GM20000 (cell line): ENCODE results near the gene U2AF1L4.

ENCODE experiments used
- DNase-seq: peaks from one replicate; pipeline ENCODE4 v3.0.0; 2012; ENCODE audit warnings: low spot score
- CTCF ChIP-seq: IDR thresholded peaks from 2 replicates; pipeline ENCODE4 v1.5.1; 2012; ENCODE audit warnings: mild to moderate bottlenecking, control low read depth; ENCODE audit errors: extremely low read depth, missing control alignments

U2AF1L4 gene

GRCh38 chr19:35789978-35790944 is 45.0 kb upstream of the U2AF1L4 start:
- no peak for DNase-seq
- no peak for TF ChIP-seq CTCF

GRCh38 chr19:35789195-35789977 is 44.2 kb upstream of the U2AF1L4 start:
- TF ChIP-seq CTCF: no peak
- DNase-seq: no peak

- no peak for DNase-seq
- no peak for TF ChIP-seq CTCF
Measured at GRCh38 chr19:35788205-35788960, 43.2 kb upstream of the U2AF1L4 start.

- no peak for DNase-seq
- TF ChIP-seq CTCF: no peak
Measured at GRCh38 chr19:35787227-35787799, 42.1 kb upstream of the U2AF1L4 start.

GRCh38 chr19:35786299-35787160 is 41.3 kb upstream of the U2AF1L4 start:
- no peak for DNase-seq
- no peak for TF ChIP-seq CTCF

GRCh38 chr19:35785339-35785627 is 40.1 kb upstream of the U2AF1L4 start:
- TF ChIP-seq CTCF: no peak
- no peak for DNase-seq
